Coronary artery (tissue), 2 donors: ENCODE results near the gene ITGAV.

Experiments
- DNase-seq: peaks from one replicate; pipeline ENCODE4 v3.0.0-alpha.2; 2017; ENCODE audit warnings: low spot score
- H3K27ac ChIP-seq, 2 donors: fragments of 200-600 bp; sonication (generic); one replicate each; pipeline ENCODE4 v1.5.1; 2016 to 2019
- H3K4me3 ChIP-seq: fragments of 200-600 bp; sonication (generic); 2 replicates; pipeline ENCODE4 v1.5.1; 2016; ENCODE audit warnings: mild to moderate bottlenecking, moderate library complexity
- CTCF ChIP-seq: fragments of 200-600 bp; sonication (generic); IDR thresholded peaks from one replicate; pipeline ENCODE4 v1.5.1; 2019; ENCODE audit warnings: antibody characterized with exemption

The ITGAV gene

GRCh38 chr2:186728631-186729030, 138.8 kb downstream of the ITGAV start:
- DNase-seq, result no peak
- Histone ChIP-seq H3K4me3 (no peak overlapping the region), H3K27ac (no peak overlapping the region)
- no peak for TF ChIP-seq CTCF
